GM23338 (cell line): ENCODE results near the gene IZUMO1. TPM values are rescaled to one million over a fixed set of nuclear protein-coding genes. Genes with fewer than 3 reads are reported as not detected.

Experiments
- ETS1 ChIP-seq: IDR thresholded peaks from 2 replicates; pipeline ENCODE4 v1.6.1; 2016; ENCODE audit warnings: antibody characterized with exemption
- EZH2phosphoT487 ChIP-seq: fragments of 200-600 bp; sonication (generic); IDR thresholded peaks from one replicate; pipeline ENCODE4 v1.8.1; 2018; ENCODE audit warnings: antibody characterized with exemption; ENCODE audit not compliant: unreplicated experiment
- NANOG ChIP-seq: IDR thresholded peaks from 2 replicates; pipeline ENCODE4 v1.6.1; 2016; ENCODE audit warnings: antibody characterized with exemption, borderline replicate concordance
- ZNF114 ChIP-seq: fragments of 250-450 bp; sonication (Bioruptor Pico); IDR thresholded peaks from 2 replicates; pipeline ENCODE4 v1.5.0; 2020; ENCODE audit warnings: mild to moderate bottlenecking, moderate library complexity
- ZNF331 ChIP-seq: fragments of 250-450 bp; sonication (Bioruptor Pico); IDR thresholded peaks from 2 replicates; pipeline ENCODE4 v1.5.0; 2020; ENCODE audit warnings: low read depth, mild to moderate bottlenecking, moderate library complexity
- polyA plus RNA-seq: library from polyadenylated mRNA; unstranded; fragments of >200 nt; fragmentation: Nextera tagmentation; extraction: Ambion mirVana; gene quantifications from 2 replicates; pipeline ENCODE4 v1.2.1, GENCODE V29; 2016
- total RNA-seq: library from RNA; depleted of rRNA; stranded (reverse); fragments of >200 nt; shearing (Covaris generic); gene quantifications from 2 replicates; pipeline ENCODE4 v1.2.3, GENCODE V29; 2014
- TF ChIP-seq, protein P1 (sequence below): fragments of 250-450 bp; sonication (Bioruptor Pico); IDR thresholded peaks from 2 replicates; pipeline ENCODE4 v1.5.0; 2020; ENCODE audit warnings: mild to moderate bottlenecking, moderate library complexity
- TF ChIP-seq, protein P2 (sequence below), 2 experiments: fragments of 200-600 bp in 1 of 2; sonication (generic) in 1 of 2; conservative IDR thresholded peaks; 2 replicates each; pipeline versions ENCODE4 v1.5.1 to v1.6.1; 2016 to 2017; ENCODE audit warnings: antibody characterized with exemption in 2 of 2, low read depth in 2 of 2, mild to moderate bottlenecking in 2 of 2, moderate library complexity in 1 of 2

IZUMO1 gene
- total and polyA plus RNA-seq, 2 experiments from 2014 or later: 1.2 to 3.5 TPM

GRCh38 chr19:48756686-48757085, 10.0 kb upstream of the IZUMO1 start (continued):
- TF ChIP-seq, protein P1, sequence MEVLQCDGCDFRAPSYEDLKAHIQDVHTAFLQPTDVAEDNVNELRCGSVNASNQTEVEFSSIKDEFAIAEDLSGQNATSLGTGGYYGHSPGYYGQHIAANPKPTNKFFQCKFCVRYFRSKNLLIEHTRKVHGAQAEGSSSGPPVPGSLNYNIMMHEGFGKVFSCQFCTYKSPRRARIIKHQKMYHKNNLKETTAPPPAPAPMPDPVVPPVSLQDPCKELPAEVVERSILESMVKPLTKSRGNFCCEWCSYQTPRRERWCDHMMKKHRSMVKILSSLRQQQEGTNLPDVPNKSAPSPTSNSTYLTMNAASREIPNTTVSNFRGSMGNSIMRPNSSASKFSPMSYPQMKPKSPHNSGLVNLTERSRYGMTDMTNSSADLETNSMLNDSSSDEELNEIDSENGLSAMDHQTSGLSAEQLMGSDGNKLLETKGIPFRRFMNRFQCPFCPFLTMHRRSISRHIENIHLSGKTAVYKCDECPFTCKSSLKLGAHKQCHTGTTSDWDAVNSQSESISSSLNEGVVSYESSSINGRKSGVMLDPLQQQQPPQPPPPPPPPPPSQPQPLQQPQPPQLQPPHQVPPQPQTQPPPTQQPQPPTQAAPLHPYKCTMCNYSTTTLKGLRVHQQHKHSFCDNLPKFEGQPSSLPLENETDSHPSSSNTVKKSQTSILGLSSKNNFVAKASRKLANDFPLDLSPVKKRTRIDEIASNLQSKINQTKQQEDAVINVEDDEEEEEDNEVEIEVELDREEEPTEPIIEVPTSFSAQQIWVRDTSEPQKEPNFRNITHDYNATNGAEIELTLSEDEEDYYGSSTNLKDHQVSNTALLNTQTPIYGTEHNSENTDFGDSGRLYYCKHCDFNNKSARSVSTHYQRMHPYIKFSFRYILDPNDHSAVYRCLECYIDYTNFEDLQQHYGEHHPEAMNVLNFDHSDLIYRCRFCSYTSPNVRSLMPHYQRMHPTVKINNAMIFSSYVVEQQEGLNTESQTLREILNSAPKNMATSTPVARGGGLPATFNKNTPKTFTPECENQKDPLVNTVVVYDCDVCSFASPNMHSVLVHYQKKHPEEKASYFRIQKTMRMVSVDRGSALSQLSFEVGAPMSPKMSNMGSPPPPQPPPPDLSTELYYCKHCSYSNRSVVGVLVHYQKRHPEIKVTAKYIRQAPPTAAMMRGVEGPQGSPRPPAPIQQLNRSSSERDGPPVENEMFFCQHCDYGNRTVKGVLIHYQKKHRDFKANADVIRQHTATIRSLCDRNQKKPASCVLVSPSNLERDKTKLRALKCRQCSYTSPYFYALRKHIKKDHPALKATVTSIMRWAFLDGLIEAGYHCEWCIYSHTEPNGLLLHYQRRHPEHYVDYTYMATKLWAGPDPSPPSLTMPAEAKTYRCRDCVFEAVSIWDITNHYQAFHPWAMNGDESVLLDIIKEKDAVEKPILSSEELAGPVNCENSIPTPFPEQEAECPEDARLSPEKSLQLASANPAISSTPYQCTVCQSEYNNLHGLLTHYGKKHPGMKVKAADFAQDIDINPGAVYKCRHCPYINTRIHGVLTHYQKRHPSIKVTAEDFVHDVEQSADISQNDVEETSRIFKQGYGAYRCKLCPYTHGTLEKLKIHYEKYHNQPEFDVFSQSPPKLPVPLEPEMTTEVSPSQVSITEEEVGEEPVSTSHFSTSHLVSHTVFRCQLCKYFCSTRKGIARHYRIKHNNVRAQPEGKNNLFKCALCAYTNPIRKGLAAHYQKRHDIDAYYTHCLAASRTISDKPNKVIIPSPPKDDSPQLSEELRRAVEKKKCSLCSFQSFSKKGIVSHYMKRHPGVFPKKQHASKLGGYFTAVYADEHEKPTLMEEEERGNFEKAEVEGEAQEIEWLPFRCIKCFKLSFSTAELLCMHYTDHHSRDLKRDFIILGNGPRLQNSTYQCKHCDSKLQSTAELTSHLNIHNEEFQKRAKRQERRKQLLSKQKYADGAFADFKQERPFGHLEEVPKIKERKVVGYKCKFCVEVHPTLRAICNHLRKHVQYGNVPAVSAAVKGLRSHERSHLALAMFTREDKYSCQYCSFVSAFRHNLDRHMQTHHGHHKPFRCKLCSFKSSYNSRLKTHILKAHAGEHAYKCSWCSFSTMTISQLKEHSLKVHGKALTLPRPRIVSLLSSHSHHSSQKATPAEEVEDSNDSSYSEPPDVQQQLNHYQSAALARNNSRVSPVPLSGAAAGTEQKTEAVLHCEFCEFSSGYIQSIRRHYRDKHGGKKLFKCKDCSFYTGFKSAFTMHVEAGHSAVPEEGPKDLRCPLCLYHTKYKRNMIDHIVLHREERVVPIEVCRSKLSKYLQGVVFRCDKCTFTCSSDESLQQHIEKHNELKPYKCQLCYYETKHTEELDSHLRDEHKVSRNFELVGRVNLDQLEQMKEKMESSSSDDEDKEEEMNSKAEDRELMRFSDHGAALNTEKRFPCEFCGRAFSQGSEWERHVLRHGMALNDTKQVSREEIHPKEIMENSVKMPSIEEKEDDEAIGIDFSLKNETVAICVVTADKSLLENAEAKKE (CRISPR knock-in tag): no peak
- TF ChIP-seq, protein P2, sequence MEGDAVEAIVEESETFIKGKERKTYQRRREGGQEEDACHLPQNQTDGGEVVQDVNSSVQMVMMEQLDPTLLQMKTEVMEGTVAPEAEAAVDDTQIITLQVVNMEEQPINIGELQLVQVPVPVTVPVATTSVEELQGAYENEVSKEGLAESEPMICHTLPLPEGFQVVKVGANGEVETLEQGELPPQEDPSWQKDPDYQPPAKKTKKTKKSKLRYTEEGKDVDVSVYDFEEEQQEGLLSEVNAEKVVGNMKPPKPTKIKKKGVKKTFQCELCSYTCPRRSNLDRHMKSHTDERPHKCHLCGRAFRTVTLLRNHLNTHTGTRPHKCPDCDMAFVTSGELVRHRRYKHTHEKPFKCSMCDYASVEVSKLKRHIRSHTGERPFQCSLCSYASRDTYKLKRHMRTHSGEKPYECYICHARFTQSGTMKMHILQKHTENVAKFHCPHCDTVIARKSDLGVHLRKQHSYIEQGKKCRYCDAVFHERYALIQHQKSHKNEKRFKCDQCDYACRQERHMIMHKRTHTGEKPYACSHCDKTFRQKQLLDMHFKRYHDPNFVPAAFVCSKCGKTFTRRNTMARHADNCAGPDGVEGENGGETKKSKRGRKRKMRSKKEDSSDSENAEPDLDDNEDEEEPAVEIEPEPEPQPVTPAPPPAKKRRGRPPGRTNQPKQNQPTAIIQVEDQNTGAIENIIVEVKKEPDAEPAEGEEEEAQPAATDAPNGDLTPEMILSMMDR (conservative IDR thresholded peaks at IDR 0.05; ENCODE audit: low read depth in 2 of 2): no peak
- no peak for TF ChIP-seq EZH2phosphoT487
- TF ChIP-seq ETS1: no peak
- no peak for TF ChIP-seq ZNF114
- TF ChIP-seq NANOG: no peak
- no peak for TF ChIP-seq ZNF331 (CRISPR knock-in tag)
